PC-3 (cell line): ENCODE data around the gene RFK. TPM values are rescaled to one million over a fixed set of nuclear protein-coding genes. Genes with fewer than 3 reads are reported as not detected.

ENCODE experiments used
- ATAC-seq: fragments of 200-7000 bp; cut with Tn5 transposase; 2 replicates; pipeline ENCODE4 v1.9.1; 2020; ENCODE audit warnings: mild to moderate bottlenecking, moderate library complexity
- BruUV-seq: library from RNA; stranded (reverse); fragments of 400-500 nt; replicated peaks from 2 replicates; lab custom pipeline; 2021; lab: Mats Ljungman, UMichigan
- CTCF ChIA-PET: fragments of 300-600 bp; sonication (Branson Sonifier 250); formaldehyde crosslinking; loops from one replicate; lab custom pipeline; 2022; ENCODE audit warnings: antibody characterized with exemption; lab: Charles Lee
- POLR2A ChIA-PET: fragments of 300-600 bp; sonication (Branson Sonifier 250); formaldehyde crosslinking; loops from one replicate; lab custom pipeline; 2022; ENCODE audit warnings: antibody characterized with exemption; ENCODE audit not compliant: unreplicated experiment; lab: Charles Lee
- DNase-seq: peaks from one replicate; pipeline ENCODE4 v3.0.0-alpha.2; 2015
- H2AFZ ChIP-seq: fragments of 300-600 bp; sonication (generic); 2 replicates; pipeline ENCODE4 v1.6.0; 2016; ENCODE audit warnings: antibody characterized with exemption, low read length
- H3F3A ChIP-seq: fragments of 300-600 bp; sonication (generic); one replicate; pipeline ENCODE4 v1.6.0; 2017; ENCODE audit warnings: antibody characterized with exemption, low read length, control low read depth, mild to moderate bottlenecking; ENCODE audit not compliant: unreplicated experiment
- H3K27ac ChIP-seq: fragments of 300-600 bp; sonication (generic); 2 replicates; pipeline ENCODE4 v1.5.1; 2016; ENCODE audit warnings: mild to moderate bottlenecking, low read length
- H3K27me3 ChIP-seq: fragments of 300-600 bp; sonication (generic); 2 replicates; pipeline ENCODE4 v1.6.1; 2016; ENCODE audit warnings: low read length, mixed read lengths
- H3K36me3 ChIP-seq: fragments of 300-600 bp; sonication (generic); 2 replicates; pipeline ENCODE4 v1.6.1; 2016; ENCODE audit warnings: low read depth, mixed run types, low read length, mixed read lengths
- H3K4me1 ChIP-seq: fragments of 300-600 bp; sonication (generic); 2 replicates; pipeline ENCODE4 v1.5.1; 2016; ENCODE audit warnings: low read length; ENCODE audit not compliant: insufficient read depth
- H3K4me2 ChIP-seq: fragments of 300-600 bp; sonication (generic); 2 replicates; pipeline ENCODE4 v1.6.0; 2016; ENCODE audit warnings: low read length
- H3K4me3 ChIP-seq: fragments of 300-600 bp; sonication (generic); 2 replicates; pipeline ENCODE4 v1.5.1; 2016; ENCODE audit warnings: mild to moderate bottlenecking, low read length, mixed read lengths
- H3K79me2 ChIP-seq: fragments of 300-600 bp; sonication (generic); 2 replicates; pipeline ENCODE4 v1.6.1; 2017; ENCODE audit warnings: low read length, mixed read lengths
- H3K9ac ChIP-seq: fragments of 300-600 bp; sonication (generic); 2 replicates; pipeline ENCODE4 v1.6.0; 2016; ENCODE audit warnings: mild to moderate bottlenecking, low read length
- H3K9me2 ChIP-seq: fragments of 300-600 bp; sonication (generic); replicated peaks from 2 replicates; pipeline ENCODE4 v1.6.1; 2016; ENCODE audit warnings: mixed run types, low read length, mixed read lengths
- H3K9me3 ChIP-seq: fragments of 300-600 bp; sonication (generic); 2 replicates; pipeline ENCODE4 v1.6.1; 2016; ENCODE audit warnings: low read length, mixed read lengths
- H4K20me1 ChIP-seq: fragments of 300-600 bp; sonication (generic); 2 replicates; pipeline ENCODE4 v1.6.1; 2016; ENCODE audit warnings: low read length, mixed read lengths
- CTCF ChIP-seq: fragments of 300-600 bp; sonication (generic); conservative IDR thresholded peaks from 2 replicates; pipeline ENCODE4 v1.5.1; 2017; ENCODE audit warnings: antibody characterized with exemption, low read depth, mild to moderate bottlenecking, low read length
- EZH2 ChIP-seq: fragments of 300-600 bp; sonication (generic); IDR thresholded peaks from one replicate; pipeline ENCODE4 v1.6.1; 2017; ENCODE audit warnings: antibody characterized with exemption, mild to moderate bottlenecking, low read length; ENCODE audit not compliant: unreplicated experiment
- EZH2phosphoT487 ChIP-seq: fragments of 300-600 bp; sonication (generic); IDR thresholded peaks from 2 replicates; pipeline ENCODE4 v1.6.1; 2018; ENCODE audit warnings: mild to moderate bottlenecking, antibody characterized with exemption, low read length, borderline replicate concordance
- intact Hi-C: fragments of 100-400 bp; cut with micrococcal nuclease; formaldehyde crosslinking; loops from 2 replicates; pipeline ENCODE4 v1.9.0; 2023
- total RNA-seq: library from RNA; depleted of rRNA; stranded (reverse); fragments of >200 nt; gene quantifications from 2 replicates; pipeline ENCODE4 v1.2.3, GENCODE V29; 2014

Gene RFK
- total RNA-seq, 1 experiment from 2014 or later = 8.1 TPM

- H3K4me1 ChIP-seq = no peaks in the 10 kb centered on the region; the same call in 1 of the 2 replicates
- no peak overlapping the region for H3K9ac ChIP-seq
Measured at GRCh38 chr9:76390656-76391055, 3.6 kb downstream of the RFK start.

GRCh38 chr9:76379494-76379893 lies 14.7 kb downstream of the RFK start:
- POLR2A ChIA-PET = interaction anchor here (0.6 kb wide), 1 partner anchor 22 kb away, joined by 5 read pairs; no protein-coding TSS in a partner anchor
- no TSS peak for BruUV-seq
- H3K27me3 ChIP-seq = no peaks in the 10 kb centered on the region
- H3K9me3 ChIP-seq = no peaks in the 10 kb centered on the region
- H3K4me3 ChIP-seq = no peak overlapping the region
- H3K79me2 ChIP-seq = no peaks in the 10 kb centered on the region
- H3K9ac ChIP-seq = no peak overlapping the region
- no peaks in the 10 kb centered on the region for H3K36me3 ChIP-seq
- H3F3A ChIP-seq = no peaks in the 10 kb centered on the region
- peak; percentile 84 for DNase-seq
- no peaks in the 10 kb centered on the region for H4K20me1 ChIP-seq
- CTCF ChIA-PET = no interaction called here
- H3K27ac ChIP-seq = peak overlapping the region; percentile 53
- no peak for TF ChIP-seq EZH2phosphoT487
- no peak for TF ChIP-seq EZH2
- TF ChIP-seq CTCF = no peak
- peak; percentile 50 for ATAC-seq
- no peak overlapping the region for H3K4me2 ChIP-seq
- H2AFZ ChIP-seq = no peak overlapping the region
- no peaks in the 10 kb centered on the region for H3K9me2 ChIP-seq
- peaks cover 19% of the 10 kb centered on the region for H3K4me1 ChIP-seq
- intact Hi-C loops = no loop called here

More at GRCh38 chr9:76390656-76391055, 3.6 kb downstream of the RFK start:
- Histone ChIP-seq H3K36me3 (peaks cover 7% of the 10 kb centered on the region; the same call in 1 of the 2 replicates), H3K79me2 (peaks cover 13% of the 10 kb centered on the region), H3K4me3 (no peak overlapping the region), H3F3A (no peaks in the 10 kb centered on the region), H3K27me3 (no peaks in the 10 kb centered on the region), H3K4me2 (no peak overlapping the region), H4K20me1 (no peaks in the 10 kb centered on the region), H3K9me2 (no peaks in the 10 kb centered on the region), H3K27ac (no peak overlapping the region), H3K9me3 (no peaks in the 10 kb centered on the region), H2AFZ (no peak overlapping the region)
- intact Hi-C loops = no loop called here
- DNase-seq (no peak), ATAC-seq (no peak)
- no peak for TF ChIP-seq CTCF
- no peak for TF ChIP-seq EZH2phosphoT487
- POLR2A ChIA-PET = no interaction called here
- no TSS peak for BruUV-seq
- CTCF ChIA-PET = no interaction called here

GRCh38 chr9:76378367-76379073 lies 15.7 kb downstream of the RFK start:
- ChIA-PET POLR2A (interaction anchor here (0.6 kb wide), 1 partner anchor 23 kb away, joined by 5 read pairs; no protein-coding TSS in a partner anchor), CTCF (no interaction called here)
- BruUV-seq = no TSS peak
- H3K79me2 ChIP-seq = no peaks in the 10 kb centered on the region
- H3K4me1 ChIP-seq = peaks cover 20% of the 10 kb centered on the region
- no peak for TF ChIP-seq EZH2
- no peak for TF ChIP-seq EZH2phosphoT487
- no peak for TF ChIP-seq CTCF
- H3K4me2 ChIP-seq = no peak overlapping the region
- H3K36me3 ChIP-seq = no peaks in the 10 kb centered on the region
- H3K27ac ChIP-seq = no peak overlapping the region
- H3K9me3 ChIP-seq = no peaks in the 10 kb centered on the region
- no peaks in the 10 kb centered on the region for H3F3A ChIP-seq
- no peak overlapping the region for H2AFZ ChIP-seq
- no peaks in the 10 kb centered on the region for H3K27me3 ChIP-seq
- no peak overlapping the region for H3K4me3 ChIP-seq
- H4K20me1 ChIP-seq = no peaks in the 10 kb centered on the region
- H3K9me2 ChIP-seq = no peaks in the 10 kb centered on the region
- no peak for ATAC-seq
- H3K9ac ChIP-seq = no peak overlapping the region
- no peak for DNase-seq
- intact Hi-C loops = no loop called here
